GM06990 (cell line): Measurements from ENCODE around the gene CMYA5.

Experiments
- DNase-seq: peaks from one replicate; pipeline ENCODE4 v3.0.0-alpha.2; 2011; ENCODE audit not compliant: insufficient read length; ENCODE audit errors: extremely low read depth
- H3K27me3 ChIP-seq: replicated peaks from 2 replicates; pipeline ENCODE4 v1.6.0; 2011; ENCODE audit warnings: low read length; ENCODE audit not compliant: control insufficient read depth, insufficient read depth
- H3K36me3 ChIP-seq: 2 replicates; pipeline ENCODE4 v1.5.1; 2011; ENCODE audit warnings: low read length; ENCODE audit not compliant: control insufficient read depth, insufficient read depth
- H3K4me3 ChIP-seq: replicated peaks from 2 replicates; pipeline ENCODE4 v1.5.1; 2011; ENCODE audit warnings: low read depth, mild to moderate bottlenecking, control low read depth, low read length
- TF ChIP-seq, protein P1 (sequence below): IDR thresholded peaks from 2 replicates; pipeline ENCODE4 v1.5.1; 2011; ENCODE audit warnings: low read length, control low read depth, mild to moderate bottlenecking, inconsistent platforms; ENCODE audit not compliant: insufficient read depth, poor library complexity, severe bottlenecking

The CMYA5 gene

DNA sequence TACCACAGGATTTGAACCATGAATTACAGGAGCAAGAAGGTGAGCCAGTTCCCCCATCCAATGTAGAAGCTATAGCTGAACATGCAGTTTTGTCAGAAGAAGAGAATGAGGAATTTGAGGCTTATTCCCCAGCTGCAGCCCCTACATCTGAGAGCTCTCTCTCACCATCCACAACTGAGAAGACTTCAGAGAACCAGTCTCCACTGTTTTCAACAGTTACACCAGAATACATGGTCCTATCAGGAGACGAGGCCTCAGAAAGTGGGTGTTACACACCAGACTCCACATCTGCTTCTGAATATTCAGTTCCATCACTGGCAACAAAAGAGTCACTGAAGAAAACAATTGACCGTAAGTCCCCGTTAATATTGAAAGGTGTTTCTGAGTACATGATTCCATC is 40.9 kb downstream of the CMYA5 start:
- TF ChIP-seq, protein P1, sequence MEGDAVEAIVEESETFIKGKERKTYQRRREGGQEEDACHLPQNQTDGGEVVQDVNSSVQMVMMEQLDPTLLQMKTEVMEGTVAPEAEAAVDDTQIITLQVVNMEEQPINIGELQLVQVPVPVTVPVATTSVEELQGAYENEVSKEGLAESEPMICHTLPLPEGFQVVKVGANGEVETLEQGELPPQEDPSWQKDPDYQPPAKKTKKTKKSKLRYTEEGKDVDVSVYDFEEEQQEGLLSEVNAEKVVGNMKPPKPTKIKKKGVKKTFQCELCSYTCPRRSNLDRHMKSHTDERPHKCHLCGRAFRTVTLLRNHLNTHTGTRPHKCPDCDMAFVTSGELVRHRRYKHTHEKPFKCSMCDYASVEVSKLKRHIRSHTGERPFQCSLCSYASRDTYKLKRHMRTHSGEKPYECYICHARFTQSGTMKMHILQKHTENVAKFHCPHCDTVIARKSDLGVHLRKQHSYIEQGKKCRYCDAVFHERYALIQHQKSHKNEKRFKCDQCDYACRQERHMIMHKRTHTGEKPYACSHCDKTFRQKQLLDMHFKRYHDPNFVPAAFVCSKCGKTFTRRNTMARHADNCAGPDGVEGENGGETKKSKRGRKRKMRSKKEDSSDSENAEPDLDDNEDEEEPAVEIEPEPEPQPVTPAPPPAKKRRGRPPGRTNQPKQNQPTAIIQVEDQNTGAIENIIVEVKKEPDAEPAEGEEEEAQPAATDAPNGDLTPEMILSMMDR: no peak
- no peak for DNase-seq
- Histone ChIP-seq H3K4me3 (no peak overlapping the region), H3K27me3 (no peaks in the 10 kb centered on the region; the same call in 1 of the 2 replicates), H3K36me3 (no peaks in the 10 kb centered on the region)

DNA sequence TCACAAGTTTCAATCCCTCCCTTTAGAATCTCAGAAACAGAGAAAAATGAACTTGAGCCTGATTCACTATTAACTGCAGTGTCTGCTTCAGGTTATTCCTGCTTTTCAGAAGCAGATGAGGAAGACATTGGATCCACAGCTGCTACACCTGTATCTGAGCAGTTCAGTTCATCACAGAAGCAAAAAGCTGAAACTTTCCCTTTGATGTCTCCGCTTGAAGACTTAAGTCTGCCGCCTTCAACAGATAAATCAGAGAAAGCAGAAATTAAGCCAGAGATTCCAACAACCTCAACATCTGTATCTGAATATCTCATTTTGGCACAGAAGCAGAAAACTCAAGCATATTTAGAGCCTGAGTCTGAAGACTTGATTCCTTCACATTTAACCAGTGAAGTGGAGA is 42.1 kb downstream of the CMYA5 start:
- H3K36me3 ChIP-seq: no peaks in the 10 kb centered on the region
- H3K27me3 ChIP-seq: no peaks in the 10 kb centered on the region; the same call in 1 of the 2 replicates
- TF ChIP-seq, protein P1: no peak

DNA sequence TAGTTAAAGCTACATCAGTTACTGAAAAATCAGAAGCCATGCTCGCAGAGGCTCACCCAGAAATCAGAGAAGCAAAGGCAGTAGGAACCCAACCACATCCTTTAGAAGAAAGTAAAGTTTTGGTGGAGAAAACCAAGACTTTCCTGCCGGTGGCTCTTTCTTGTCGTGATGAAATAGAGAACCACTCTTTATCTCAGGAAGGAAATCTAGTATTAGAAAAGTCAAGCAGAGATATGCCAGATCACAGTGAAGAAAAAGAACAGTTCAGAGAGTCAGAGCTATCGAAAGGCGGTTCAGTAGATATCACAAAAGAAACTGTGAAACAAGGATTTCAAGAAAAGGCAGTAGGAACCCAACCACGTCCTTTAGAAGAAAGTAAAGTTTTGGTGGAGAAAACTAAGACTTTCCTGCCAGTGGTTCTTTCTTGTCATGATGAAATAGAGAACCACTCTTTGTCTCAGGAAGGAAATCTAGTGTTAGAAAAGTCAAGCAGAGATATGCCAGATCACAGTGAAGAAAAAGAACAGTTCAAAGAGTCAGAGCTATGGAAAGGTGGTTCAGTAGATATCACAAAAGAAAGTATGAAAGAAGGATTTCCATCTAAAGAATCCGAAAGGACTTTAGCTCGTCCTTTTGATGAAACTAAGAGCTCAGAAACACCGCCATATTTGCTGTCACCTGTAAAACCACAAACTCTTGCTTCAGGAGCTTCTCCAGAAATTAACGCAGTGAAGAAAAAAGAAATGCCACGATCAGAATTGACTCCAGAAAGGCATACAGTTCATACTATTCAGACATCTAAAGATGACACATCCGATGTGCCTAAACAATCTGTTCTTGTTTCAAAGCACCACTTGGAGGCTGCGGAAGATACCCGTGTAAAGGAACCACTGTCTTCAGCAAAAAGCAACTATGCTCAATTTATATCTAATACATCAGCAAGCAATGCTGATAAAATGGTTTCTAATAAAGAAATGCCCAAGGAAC is 47.2 kb downstream of the CMYA5 start:
- Histone ChIP-seq H3K27me3 (no peaks in the 10 kb centered on the region; the same call in 1 of the 2 replicates), H3K4me3 (no peak overlapping the region), H3K36me3 (no peaks in the 10 kb centered on the region)
- TF ChIP-seq, protein P1: no peak
- no peak for DNase-seq

More for the DNA sequence above, 42.1 kb downstream of the CMYA5 start:
- H3K4me3 ChIP-seq: no peak overlapping the region
- no peak for DNase-seq

GRCh38 chr5:79738349-79738748 is 48.7 kb downstream of the CMYA5 start:
- TF ChIP-seq, protein P1: no peak
- no peaks in the 10 kb centered on the region for H3K36me3 ChIP-seq
- DNase-seq: no peak
- no peak overlapping the region for H3K4me3 ChIP-seq
- no peaks in the 10 kb centered on the region for H3K27me3 ChIP-seq

- Histone ChIP-seq H3K4me3 (no peak overlapping the region), H3K36me3 (no peaks in the 10 kb centered on the region), H3K27me3 (no peaks in the 10 kb centered on the region)
- TF ChIP-seq, protein P1: no peak
- no peak for DNase-seq
Measured at GRCh38 chr5:79742549-79743136, 53.0 kb downstream of the CMYA5 start.
